Subcutaneous abdominal adipose tissue (tissue), 5 donors: ENCODE results near the gene PREP.

ENCODE experiments used
- H3K27ac ChIP-seq: one replicate; pipeline ENCODE4 v1.7.0; 2013; ENCODE audit warnings: low read depth, mild to moderate bottlenecking, inconsistent platforms, low read length, moderate library complexity
- H3K27me3 ChIP-seq, 5 donors: one replicate each; pipeline ENCODE4 v1.7.0; 2013; ENCODE audit warnings: low read length in 5 of 5, inconsistent platforms in 1 of 5; ENCODE audit not compliant: control insufficient read depth in 5 of 5, insufficient read depth in 4 of 5
- H3K36me3 ChIP-seq, 5 donors: one replicate each; pipeline ENCODE4 v1.7.0; 2013; ENCODE audit warnings: low read length in 5 of 5; ENCODE audit not compliant: control insufficient read depth in 5 of 5, insufficient read depth in 5 of 5
- H3K4me1 ChIP-seq, 5 donors: one replicate each; pipeline ENCODE4 v1.7.0; 2013; ENCODE audit warnings: low read length in 5 of 5, mild to moderate bottlenecking in 3 of 5, moderate library complexity in 1 of 5; ENCODE audit not compliant: control insufficient read depth in 5 of 5, insufficient read depth in 5 of 5
- H3K4me3 ChIP-seq, 5 donors: one replicate each; pipeline ENCODE4 v1.7.0; 2013; ENCODE audit warnings: low read length in 5 of 5, low read depth in 1 of 5
- H3K9ac ChIP-seq, 5 donors: one replicate each; pipeline ENCODE4 v1.7.0; 2013; ENCODE audit warnings: low read length in 5 of 5, mild to moderate bottlenecking in 4 of 5, moderate library complexity in 3 of 5
- H3K9me3 ChIP-seq, 5 donors: one replicate each; pipeline ENCODE4 v1.7.0; 2013; ENCODE audit warnings: low read length in 5 of 5; ENCODE audit not compliant: control insufficient read depth in 5 of 5
- donor health status: healthy.
- donor health status: healthy.
- donor health status: healthy.
- donor health status: healthy.
- donor health status: healthy.

PREP gene

GRCh38 chr6:105330913-105331312 is 72.0 kb downstream of the PREP start:
- Histone ChIP-seq H3K4me3 (no peak overlapping the region), H3K4me1 (peaks cover 0 to 11% (median 6%) of the 10 kb centered on the region in 5 donors), H3K9ac (no peak overlapping the region), H3K9me3 (no peaks in the 10 kb centered on the region), H3K27ac (no peak overlapping the region), H3K36me3 (peaks cover 27 to 60% (median 35%) of the 10 kb centered on the region in 5 donors), H3K27me3 (no peaks in the 10 kb centered on the region)

GRCh38 chr6:105330364-105330763 is 72.5 kb downstream of the PREP start:
- no peaks in the 10 kb centered on the region for H3K9me3 ChIP-seq
- H3K27ac ChIP-seq: no peak overlapping the region
- H3K36me3 ChIP-seq: peaks cover 27 to 60% (median 35%) of the 10 kb centered on the region in 5 donors

DNA sequence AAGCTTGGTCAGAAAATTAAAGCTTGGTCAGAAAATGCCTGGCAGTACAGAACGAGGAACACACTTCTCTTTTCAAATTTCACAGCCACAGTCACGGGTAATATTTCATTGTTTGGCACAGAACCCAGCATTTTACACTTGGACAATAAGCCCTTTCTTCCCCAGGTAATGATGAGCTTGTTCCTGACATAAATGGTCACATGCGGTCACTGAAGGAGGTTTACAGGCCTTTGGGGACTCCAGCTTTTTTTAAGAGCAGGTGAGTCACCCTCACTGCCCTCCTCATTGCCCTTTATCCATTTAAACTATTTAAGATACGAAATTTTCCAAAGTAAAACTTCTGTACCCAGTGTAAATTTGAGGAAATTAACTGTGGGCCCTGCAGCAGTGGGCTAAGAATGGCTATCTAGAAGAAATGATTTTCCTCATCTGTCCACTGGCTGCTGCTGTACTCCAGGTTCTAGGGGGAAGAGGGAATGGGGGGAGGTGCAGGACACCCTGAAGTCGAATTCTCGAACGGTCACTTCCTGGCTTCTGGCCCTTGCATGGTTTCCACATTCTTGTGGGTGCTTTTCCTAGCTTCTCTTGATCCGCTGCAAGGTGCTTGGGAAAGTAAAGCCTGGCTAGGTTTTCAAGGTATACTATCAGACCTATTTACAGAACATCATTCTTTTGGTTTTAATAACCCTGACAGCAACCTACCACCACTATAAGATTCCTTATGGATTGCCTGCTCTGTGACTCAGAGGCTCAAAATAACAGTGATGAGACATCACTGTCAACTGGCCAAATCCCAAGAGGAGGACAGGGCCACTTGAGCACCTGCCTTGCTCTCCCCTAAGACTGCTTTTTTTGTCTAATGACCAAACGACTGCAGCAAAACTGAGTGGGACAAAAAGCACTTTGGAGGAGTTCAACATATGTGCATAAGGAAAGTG is 75.8 kb downstream of the PREP start:
- no peak overlapping the region for H3K9ac ChIP-seq
- H3K4me1 ChIP-seq: peaks cover 0 to 11% (median 10%) of the 10 kb centered on the region in 5 donors
- no peaks in the 10 kb centered on the region for H3K27me3 ChIP-seq
- H3K9me3 ChIP-seq: no peaks in the 10 kb centered on the region
- peaks cover 25 to 65% (median 42%) of the 10 kb centered on the region in 5 donors for H3K36me3 ChIP-seq
- no peak overlapping the region for H3K4me3 ChIP-seq
- H3K27ac ChIP-seq: peak overlapping the region; percentile 27

More at GRCh38 chr6:105330364-105330763, 72.5 kb downstream of the PREP start:
- Histone ChIP-seq H3K27me3 (no peaks in the 10 kb centered on the region), H3K4me3 (no peak overlapping the region), H3K9ac (no peak overlapping the region), H3K4me1 (peaks cover 0 to 11% (median 10%) of the 10 kb centered on the region in 5 donors)

- Histone ChIP-seq H3K4me1 (peaks cover 0 to 11% (median 10%) of the 10 kb centered on the region in 5 donors), H3K9me3 (no peaks in the 10 kb centered on the region), H3K4me3 (no peak overlapping the region), H3K27ac (peak overlapping the region; percentile 27), H3K36me3 (peaks cover 23 to 65% (median 33%) of the 10 kb centered on the region in 5 donors), H3K27me3 (no peaks in the 10 kb centered on the region), H3K9ac (no peak overlapping the region)
Observed at GRCh38 chr6:105326216-105326615, 76.7 kb downstream of the PREP start.

GRCh38 chr6:105324386-105324950 is 78.4 kb downstream of the PREP start:
- Histone ChIP-seq H3K36me3 (peaks cover 23 to 60% (median 28%) of the 10 kb centered on the region in 5 donors), H3K27me3 (no peaks in the 10 kb centered on the region), H3K4me1 (peaks cover 0 to 11% (median 10%) of the 10 kb centered on the region in 5 donors), H3K27ac (no peak overlapping the region), H3K9ac (no peak overlapping the region), H3K4me3 (no peak overlapping the region), H3K9me3 (no peaks in the 10 kb centered on the region)

DNA sequence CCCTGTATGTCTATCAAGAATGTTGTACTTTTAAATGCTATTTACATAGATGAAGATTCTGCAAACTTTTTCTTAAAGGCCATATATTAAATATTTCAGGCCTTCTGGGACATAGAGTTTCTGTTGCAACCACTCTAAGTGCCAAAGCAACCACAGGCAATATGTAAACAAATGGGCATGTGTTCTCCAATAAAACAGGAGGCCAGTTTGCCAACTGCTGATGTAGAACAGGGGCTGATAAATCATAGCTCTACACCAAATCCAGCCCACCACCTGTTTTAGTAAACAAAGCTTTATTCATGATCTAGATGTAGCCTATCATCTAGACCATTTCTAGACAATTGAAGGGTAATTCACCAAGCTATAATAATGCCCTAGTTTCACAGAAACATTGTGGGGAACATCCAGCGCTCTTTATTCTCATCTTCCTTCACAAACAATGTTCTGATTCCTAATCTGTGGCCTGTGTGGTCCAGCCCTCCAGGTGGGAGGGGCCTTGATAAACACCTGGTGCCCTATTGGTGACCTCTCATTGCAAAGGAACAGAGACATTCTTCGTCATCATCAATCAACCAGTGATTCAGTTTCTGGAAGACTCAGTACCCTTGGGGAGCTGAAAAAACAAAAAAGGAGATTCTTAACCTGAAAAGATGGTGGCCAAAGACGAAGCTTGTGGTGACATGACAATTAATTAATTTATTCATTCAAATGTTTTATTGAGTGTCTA is 80.2 kb downstream of the PREP start:
- H3K27me3 ChIP-seq: no peaks in the 10 kb centered on the region
- H3K36me3 ChIP-seq: peaks cover 23 to 51% (median 28%) of the 10 kb centered on the region in 5 donors
- no peak overlapping the region for H3K4me3 ChIP-seq
- peaks cover 0 to 11% (median 10%) of the 10 kb centered on the region in 5 donors for H3K4me1 ChIP-seq
- H3K27ac ChIP-seq: no peak overlapping the region
- no peaks in the 10 kb centered on the region for H3K9me3 ChIP-seq
- no peak overlapping the region for H3K9ac ChIP-seq

GRCh38 chr6:105321728-105322127 is 81.2 kb downstream of the PREP start:
- H3K36me3 ChIP-seq: peaks cover 27 to 50% (median 31%) of the 10 kb centered on the region in 5 donors
- no peak overlapping the region for H3K27ac ChIP-seq
- no peaks in the 10 kb centered on the region for H3K9me3 ChIP-seq
- no peak overlapping the region for H3K4me3 ChIP-seq
- no peak overlapping the region for H3K9ac ChIP-seq
- H3K27me3 ChIP-seq: no peaks in the 10 kb centered on the region
- H3K4me1 ChIP-seq: peaks cover 0 to 11% (median 8%) of the 10 kb centered on the region in 5 donors

GRCh38 chr6:105321207-105321606 is 81.7 kb downstream of the PREP start:
- Histone ChIP-seq H3K4me1 (peaks cover 0 to 7% (median 3%) of the 10 kb centered on the region in 5 donors), H3K9ac (no peak overlapping the region), H3K9me3 (no peaks in the 10 kb centered on the region), H3K4me3 (no peak overlapping the region), H3K27ac (no peak overlapping the region), H3K36me3 (peaks cover 28 to 49% (median 31%) of the 10 kb centered on the region in 5 donors), H3K27me3 (no peaks in the 10 kb centered on the region)

- H3K36me3 ChIP-seq: peaks cover 29 to 53% (median 35%) of the 10 kb centered on the region in 5 donors
- no peaks in the 10 kb centered on the region for H3K9me3 ChIP-seq
- H3K4me1 ChIP-seq: peaks cover 0 to 3% (median 0%) of the 10 kb centered on the region in 5 donors
- no peak overlapping the region for H3K4me3 ChIP-seq
- no peak overlapping the region for H3K27ac ChIP-seq
- H3K9ac ChIP-seq: no peak overlapping the region
- H3K27me3 ChIP-seq: no peaks in the 10 kb centered on the region
Observed at GRCh38 chr6:105320765-105321164, 82.1 kb downstream of the PREP start.
